OCI-LY7 (cell line): ENCODE data around the gene DAGLA. TPM values are rescaled to one million over a fixed set of nuclear protein-coding genes. Genes with fewer than 3 reads are reported as not detected.
A peak's percentile ranks its signal among the peaks of the same experiment; 100 is the strongest.

Experiments
- BruUV-seq: library from RNA; stranded (reverse); fragments of 400-500 nt; replicated peaks from 2 replicates; lab custom pipeline; 2021; lab: Mats Ljungman, UMichigan
- CTCF ChIA-PET: fragments of 300-600 bp; sonication (Branson Sonifier 250); formaldehyde crosslinking; loops from one replicate; lab custom pipeline; 2022; ENCODE audit warnings: antibody characterized with exemption; ENCODE audit not compliant: unreplicated experiment; lab: Charles Lee
- POLR2A ChIA-PET: fragments of 300-600 bp; sonication (Branson Sonifier 250); formaldehyde crosslinking; loops from one replicate; lab custom pipeline; 2022; ENCODE audit warnings: antibody characterized with exemption; lab: Charles Lee
- DNase-seq: peaks from one replicate; pipeline ENCODE4 v3.0.0-alpha.2; 2015; ENCODE audit warnings: low spot score
- H2AFZ ChIP-seq: fragments of 200-600 bp; sonication (generic), shearing (Covaris generic); 2 replicates; pipeline ENCODE4 v1.6.1; 2014; ENCODE audit warnings: mild to moderate bottlenecking, antibody characterized with exemption, low read length, moderate library complexity
- H3K27ac ChIP-seq: fragments of 200-600 bp; sonication (generic); 2 replicates; pipeline ENCODE4 v1.5.1; 2014; ENCODE audit warnings: mixed run types, low read depth, mild to moderate bottlenecking, moderate library complexity, low read length, inconsistent platforms; ENCODE audit not compliant: poor library complexity, severe bottlenecking
- H3K36me3 ChIP-seq: fragments of 200-600 bp; sonication (generic); 2 replicates; pipeline ENCODE4 v1.6.1; 2014; ENCODE audit warnings: mild to moderate bottlenecking, antibody characterized with exemption, low read length, moderate library complexity, mixed read lengths; ENCODE audit not compliant: insufficient read depth
- H3K4me1 ChIP-seq: fragments of 200-600 bp; sonication (generic); 2 replicates; pipeline ENCODE4 v1.5.1; 2014; ENCODE audit warnings: mild to moderate bottlenecking, low read length; ENCODE audit not compliant: insufficient read depth, poor library complexity, severe bottlenecking
- H3K4me2 ChIP-seq: fragments of 200-600 bp; sonication (generic); 2 replicates; pipeline ENCODE4 v1.6.1; 2014; ENCODE audit warnings: mild to moderate bottlenecking, low read length
- H3K4me3 ChIP-seq: fragments of 200-600 bp; sonication (generic); 2 replicates; pipeline ENCODE4 v1.5.1; 2014; ENCODE audit warnings: mild to moderate bottlenecking, low read depth, low read length; ENCODE audit not compliant: poor library complexity, severe bottlenecking
- H3K79me2 ChIP-seq: fragments of 200-600 bp; sonication (generic); 2 replicates; pipeline ENCODE4 v1.6.1; 2016; ENCODE audit warnings: low read depth, mild to moderate bottlenecking, low read length, moderate library complexity, mixed read lengths; ENCODE audit not compliant: insufficient read depth
- H3K9me2 ChIP-seq: fragments of 200-600 bp; sonication (generic); 2 replicates; pipeline ENCODE4 v1.6.1; 2016; ENCODE audit warnings: mild to moderate bottlenecking, low read length, mixed read lengths; ENCODE audit not compliant: insufficient read depth
- H3K9me3 ChIP-seq: fragments of 200-600 bp; sonication (generic); 2 replicates; pipeline ENCODE4 v1.6.1; 2014; ENCODE audit warnings: mild to moderate bottlenecking, mixed run types, low read length, mixed read lengths
- H4K20me1 ChIP-seq: fragments of 200-600 bp; sonication (generic); 2 replicates; pipeline ENCODE4 v1.6.1; 2014; ENCODE audit warnings: mild to moderate bottlenecking, antibody characterized with exemption, low read length, moderate library complexity, mixed read lengths; ENCODE audit not compliant: insufficient read depth
- CTCF ChIP-seq: fragments of 200-600 bp; sonication (generic); conservative IDR thresholded peaks from 2 replicates; pipeline ENCODE4 v1.5.1; 2014; ENCODE audit warnings: mild to moderate bottlenecking, antibody characterized with exemption, low read length, moderate library complexity, mixed read lengths
- EZH2phosphoT487 ChIP-seq: fragments of 200-600 bp; sonication (generic); IDR thresholded peaks from 2 replicates; pipeline ENCODE4 v1.6.1; 2018; ENCODE audit warnings: low read depth, borderline replicate concordance, mild to moderate bottlenecking, mixed run types, antibody characterized with exemption, low read length, moderate library complexity, mixed read lengths
- intact Hi-C: fragments of 100-400 bp; cut with micrococcal nuclease; formaldehyde crosslinking; loops from one replicate; pipeline ENCODE4 v1.10.0; 2022; ENCODE audit not compliant: unreplicated experiment
- total RNA-seq, 2 experiments: library from RNA; depleted of rRNA in 1 of 2; stranded (reverse); fragments of >200 nt in 1 of 2; shearing (Covaris generic) in 1 of 2; gene quantifications; 2 replicates each; pipeline ENCODE4 v1.2.3, GENCODE V29; 2014 to 2022

Gene DAGLA
- total RNA-seq, 2 experiments from 2014 or later = not detected

DNA sequence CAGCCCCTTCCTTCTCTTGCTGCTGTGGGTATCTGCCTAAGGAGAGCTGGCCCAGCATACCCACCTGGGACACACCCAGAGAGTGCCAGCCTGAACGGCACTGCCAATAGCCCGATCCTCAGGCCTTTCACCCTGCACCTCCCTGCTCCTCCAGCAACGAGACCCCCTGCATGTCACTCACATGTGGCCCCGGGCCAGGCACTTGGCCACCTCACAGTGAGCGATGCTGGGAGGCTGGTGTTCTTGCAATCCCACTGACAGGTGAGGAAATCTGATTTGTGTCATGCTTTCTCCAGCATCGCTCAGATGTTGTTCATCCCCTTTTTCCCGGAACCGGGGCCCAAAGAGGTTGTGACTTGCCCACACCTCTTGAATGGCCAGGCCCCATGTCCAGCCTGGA, 20.5 kb downstream of the DAGLA start:
- H3K4me2 ChIP-seq = no peak overlapping the region
- no peaks in the 10 kb centered on the region for H3K9me2 ChIP-seq

GRCh38 chr11:61701242-61701886, 21.2 kb downstream of the DAGLA start:
- ChIA-PET POLR2A (no interaction called here), CTCF (no interaction called here)
- no peaks in the 10 kb centered on the region for H4K20me1 ChIP-seq
- H3K4me2 ChIP-seq = no peak overlapping the region
- H3K4me1 ChIP-seq = peaks cover 8% of the 10 kb centered on the region
- H3K27ac ChIP-seq = no peak overlapping the region
- no peak overlapping the region for H2AFZ ChIP-seq
- intact Hi-C loops = no loop called here
- no peak overlapping the region for H3K4me3 ChIP-seq
- no peaks in the 10 kb centered on the region for H3K79me2 ChIP-seq
- BruUV-seq = no TSS peak
- DNase-seq = peak; percentile 27
- H3K9me2 ChIP-seq = no peaks in the 10 kb centered on the region
- no peaks in the 10 kb centered on the region for H3K9me3 ChIP-seq
- TF ChIP-seq CTCF (peak; percentile 65), EZH2phosphoT487 (no peak)
- H3K36me3 ChIP-seq = no peaks in the 10 kb centered on the region

More for the DNA sequence above, 20.5 kb downstream of the DAGLA start:
- ChIA-PET CTCF (no interaction called here), POLR2A (no interaction called here)
- BruUV-seq = no TSS peak
- intact Hi-C loops = no loop called here
- H3K79me2 ChIP-seq = no peaks in the 10 kb centered on the region
- H4K20me1 ChIP-seq = no peaks in the 10 kb centered on the region
- H2AFZ ChIP-seq = no peak overlapping the region
- peaks cover 8% of the 10 kb centered on the region for H3K4me1 ChIP-seq
- TF ChIP-seq CTCF (no peak), EZH2phosphoT487 (no peak)
- no peak overlapping the region for H3K27ac ChIP-seq
- DNase-seq = no peak
- no peaks in the 10 kb centered on the region for H3K9me3 ChIP-seq
- H3K4me3 ChIP-seq = no peak overlapping the region
- H3K36me3 ChIP-seq = no peaks in the 10 kb centered on the region

- Histone ChIP-seq H3K9me2 (no peaks in the 10 kb centered on the region), H3K36me3 (no peaks in the 10 kb centered on the region), H3K4me1 (peaks cover 8% of the 10 kb centered on the region), H3K4me2 (no peak overlapping the region), H3K27ac (no peak overlapping the region), H3K79me2 (no peaks in the 10 kb centered on the region), H3K4me3 (no peak overlapping the region), H3K9me3 (no peaks in the 10 kb centered on the region), H2AFZ (no peak overlapping the region), H4K20me1 (no peaks in the 10 kb centered on the region)
- TF ChIP-seq EZH2phosphoT487 (no peak), CTCF (no peak)
- no peak for DNase-seq
- intact Hi-C loops = no loop called here
- CTCF ChIA-PET = no interaction called here
- no TSS peak for BruUV-seq
- POLR2A ChIA-PET = no interaction called here
Observed at GRCh38 chr11:61702701-61703312, 22.6 kb downstream of the DAGLA start.
